ENCODE results near the gene DKC1. TPM values are rescaled to one million over a fixed set of nuclear protein-coding genes. Genes with fewer than 3 reads are reported as not detected.

The DKC1 gene
- total and polyA plus RNA-seq, 2 of the 13 experiments (the other 11 are each of a cell fraction or from before 2014, with no cell fraction given): 61.6 to 102 TPM

GRCh38 chrX:154733066-154733425 lies 29.6 kb upstream of the DKC1 start:
- Histone ChIP-seq H3K9me3 (ENCODE audit: low read length) (no peaks in the 10 kb centered on the region), H3K36me3 (replicated peaks in 1 of 2; ENCODE audit: control insufficient read depth in 1 of 2, insufficient read depth in 2 of 2, low read length in 2 of 2) (no peaks in the 10 kb centered on the region), H3K4me2 (ENCODE audit: low read depth, low read length) (no peak overlapping the region), H3K4me3 (replicated peaks in 1 of 3; ENCODE audit: insufficient read depth in 1 of 3, low read depth in 2 of 3, low read length in 3 of 3) (no peak overlapping the region), H3K27ac (ENCODE audit: extremely low read length, insufficient read depth, low read length) (no peak overlapping the region), H3K27me3 (ENCODE audit: control insufficient read depth in 1 of 2, insufficient read depth in 2 of 2, low read length in 2 of 2) (no peaks in the 10 kb centered on the region; a peak in 1 of 5 replicates), H3K9ac (ENCODE audit: insufficient read depth, low read depth, low read length) (no peak overlapping the region), H3K79me2 (ENCODE audit: insufficient read depth, low read length) (no peaks in the 10 kb centered on the region), H2AFZ (ENCODE audit: low read length) (no peak overlapping the region), H4K20me1 (ENCODE audit: insufficient read depth, low read length) (no peaks in the 10 kb centered on the region), H3K4me1 (ENCODE audit: insufficient read depth, low read length) (0 out of 2 replicates have a peak, but pooled peaks cover 6% of the 10 kb centered on the region)
- ChIA-PET CTCF (ENCODE audit: low intra/inter-chr PET ratio, low total read pairs) (no interaction called here), POLR2A (no interaction called here)
- WGBS (ENCODE audit: low lambda C conversion rate): 43% methylated on average over 2 of the region's 2 CpGs
- TF ChIP-seq TRIM22 (IDR thresholded peaks at IDR 0.05) (no peak), MAFK (conservative IDR thresholded peaks at IDR 0.05 in 1 of 2, IDR thresholded peaks at IDR 0.05 in 1 of 2; ENCODE audit: low read length in 2 of 2) (no peak), NONO (IDR thresholded peaks at IDR 0.05) (no peak), NONO (CRISPR knock-in tag; conservative IDR thresholded peaks at IDR 0.05) (no peak), PAWR (CRISPR knock-in tag; IDR thresholded peaks at IDR 0.05; ENCODE audit: borderline replicate concordance) (no peak), ZNF138 (CRISPR knock-in tag; IDR thresholded peaks at IDR 0.05; ENCODE audit: low read depth) (no peak)
- ATAC-seq (no peak), FAIRE-seq (no peak), DNase-seq (ENCODE audit: low spot score) (no peak)
- intact Hi-C loops (cut with micrococcal nuclease; ENCODE audit: unreplicated experiment) (no loop called here), in situ Hi-C loops (cut with HindIII; ENCODE audit: extremely low pct_ligation_motif_present, low pct_unique_long_range_greater_than_20kb) (no loop called here)
- BruUV-seq (replicated peaks): no TSS peak

GRCh38 chrX:154734061-154734781 lies 28.4 kb upstream of the DKC1 start:
- intact Hi-C loops (cut with micrococcal nuclease; ENCODE audit: unreplicated experiment) (no loop called here), in situ Hi-C loops (cut with HindIII; ENCODE audit: extremely low pct_ligation_motif_present, low pct_unique_long_range_greater_than_20kb) (no loop called here)
- Histone ChIP-seq H3K4me3 (replicated peaks in 1 of 3; ENCODE audit: insufficient read depth in 1 of 3, low read depth in 2 of 3, low read length in 3 of 3) (no peak overlapping the region), H3K27me3 (ENCODE audit: control insufficient read depth in 1 of 2, insufficient read depth in 2 of 2, low read length in 2 of 2) (no peaks in the 10 kb centered on the region; a peak in 1 of 5 replicates), H3K4me1 (ENCODE audit: insufficient read depth, low read length) (0 out of 2 replicates have a peak, but pooled peaks cover 6% of the 10 kb centered on the region), H3K79me2 (ENCODE audit: insufficient read depth, low read length) (no peaks in the 10 kb centered on the region), H3K9ac (ENCODE audit: insufficient read depth, low read depth, low read length) (no peak overlapping the region), H4K20me1 (ENCODE audit: insufficient read depth, low read length) (no peaks in the 10 kb centered on the region), H3K9me3 (ENCODE audit: low read length) (no peaks in the 10 kb centered on the region), H3K27ac (ENCODE audit: extremely low read length, insufficient read depth, low read length) (no peak overlapping the region), H3K4me2 (ENCODE audit: low read depth, low read length) (no peak overlapping the region), H3K36me3 (replicated peaks in 1 of 2; ENCODE audit: control insufficient read depth in 1 of 2, insufficient read depth in 2 of 2, low read length in 2 of 2) (no peaks in the 10 kb centered on the region), H2AFZ (ENCODE audit: low read length) (no peak overlapping the region)
- ChIA-PET POLR2A (no interaction called here), CTCF (ENCODE audit: low intra/inter-chr PET ratio, low total read pairs) (no interaction called here)
- no peak for FAIRE-seq
- ATAC-seq: no peak
- BruUV-seq (replicated peaks): no TSS peak
- DNase-seq (ENCODE audit: low spot score): no peak
- WGBS (ENCODE audit: low lambda C conversion rate): 0% methylated on average over 4 of the region's 8 CpGs
- TF ChIP-seq MAFG (CRISPR knock-in tag; IDR thresholded peaks at IDR 0.05) (no peak), HDAC1 (CRISPR knock-in tag; IDR thresholded peaks at IDR 0.05) (no peak), KDM3A (CRISPR knock-in tag; IDR thresholded peaks at IDR 0.05; ENCODE audit: low read depth) (no peak), POLR2G (IDR thresholded peaks at IDR 0.05; ENCODE audit: low read depth, low read length) (no peak), RXRB (CRISPR knock-in tag; IDR thresholded peaks at IDR 0.05; ENCODE audit: borderline replicate concordance) (no peak), MYC (CRISPR knock-in tag; IDR thresholded peaks at IDR 0.05; ENCODE audit: borderline replicate concordance) (no peak), ZBTB43 (CRISPR knock-in tag; conservative IDR thresholded peaks at IDR 0.05) (no peak)

All from HepG2 (cell line).